H9 (cell line): ENCODE measurements around the gene ADTRP. TPM values are rescaled to one million over a fixed set of nuclear protein-coding genes. Genes with fewer than 3 reads are reported as not detected.

Source experiments
- DNase-seq: peaks from one replicate; pipeline ENCODE4 v3.0.0-alpha.2; 2017
- H2AFZ ChIP-seq: one replicate; pipeline ENCODE4 v1.6.1; 2013; ENCODE audit warnings: mild to moderate bottlenecking, low read length, control low read depth, moderate library complexity
- H2AK5ac ChIP-seq: 2 replicates; pipeline ENCODE4 v1.6.1; 2013; ENCODE audit warnings: low read length, control low read depth, mixed read lengths; ENCODE audit not compliant: insufficient read length
- H2BK120ac ChIP-seq: one replicate; pipeline ENCODE4 v1.6.1; 2013; ENCODE audit warnings: low read depth, mild to moderate bottlenecking, low read length, control low read depth, inconsistent platforms; ENCODE audit not compliant: poor library complexity, severe bottlenecking
- H2BK12ac ChIP-seq: 2 replicates; pipeline ENCODE4 v1.6.1; 2013; ENCODE audit warnings: low read length, control low read depth, mixed read lengths, low read depth; ENCODE audit not compliant: insufficient read length
- H2BK15ac ChIP-seq: 2 replicates; pipeline ENCODE4 v1.6.1; 2013; ENCODE audit warnings: low read depth, low read length, control low read depth
- H2BK20ac ChIP-seq: one replicate; pipeline ENCODE4 v1.6.1; 2013; ENCODE audit warnings: low read depth, mild to moderate bottlenecking, low read length, control low read depth, inconsistent platforms; ENCODE audit not compliant: poor library complexity, severe bottlenecking
- H2BK5ac ChIP-seq: 2 replicates; pipeline ENCODE4 v1.6.1; 2013; ENCODE audit warnings: low read length, control low read depth, mixed read lengths; ENCODE audit not compliant: insufficient read length
- H3K14ac ChIP-seq: 2 replicates; pipeline ENCODE4 v1.6.1; 2013; ENCODE audit warnings: low read length, control low read depth; ENCODE audit not compliant: insufficient read depth
- H3K18ac ChIP-seq: 2 replicates; pipeline ENCODE4 v1.6.1; 2013; ENCODE audit warnings: low read depth, mild to moderate bottlenecking, mixed read lengths, low read length, control low read depth; ENCODE audit not compliant: insufficient read length
- H3K23ac ChIP-seq: 2 replicates; pipeline ENCODE4 v1.6.1; 2013; ENCODE audit warnings: low read length, control low read depth, mixed read lengths, low read depth; ENCODE audit not compliant: insufficient read length
- H3K23me2 ChIP-seq: 2 replicates; pipeline ENCODE4 v1.6.1; 2013; ENCODE audit warnings: low read depth, mild to moderate bottlenecking, mixed read lengths, low read length, control low read depth; ENCODE audit not compliant: insufficient read length, poor library complexity, severe bottlenecking
- H3K27ac ChIP-seq: 2 replicates; pipeline ENCODE4 v1.5.1; 2013; ENCODE audit warnings: low read length, control low read depth, mixed read lengths, low read depth; ENCODE audit not compliant: insufficient read length
- H3K27me3 ChIP-seq: 2 replicates; pipeline ENCODE4 v1.6.1; 2013; ENCODE audit warnings: low read length, control low read depth, inconsistent platforms; ENCODE audit not compliant: insufficient read depth
- H3K4ac ChIP-seq: 2 replicates; pipeline ENCODE4 v1.6.1; 2013; ENCODE audit warnings: low read depth, mild to moderate bottlenecking, control low read depth, inconsistent platforms, low read length, moderate library complexity
- H3K4me1 ChIP-seq: 2 replicates; pipeline ENCODE4 v1.6.1; 2013; ENCODE audit warnings: low read length, control low read depth, inconsistent platforms; ENCODE audit not compliant: insufficient read depth
- H3K4me2 ChIP-seq: 2 replicates; pipeline ENCODE4 v1.6.1; 2013; ENCODE audit warnings: low read length, control low read depth, mixed read lengths; ENCODE audit not compliant: insufficient read length, insufficient read depth
- H3K56ac ChIP-seq: 2 replicates; pipeline ENCODE4 v1.6.1; 2013; ENCODE audit warnings: low read depth, mild to moderate bottlenecking, mixed read lengths, low read length, control low read depth; ENCODE audit not compliant: insufficient read length
- H3K79me1 ChIP-seq: 2 replicates; pipeline ENCODE4 v1.6.1; 2013; ENCODE audit warnings: low read depth, mild to moderate bottlenecking, moderate library complexity, low read length, control low read depth, inconsistent platforms; ENCODE audit not compliant: insufficient read depth, poor library complexity, severe bottlenecking
- H3K79me2 ChIP-seq: 2 replicates; pipeline ENCODE4 v1.6.1; 2013; ENCODE audit warnings: low read length, control low read depth, inconsistent platforms; ENCODE audit not compliant: insufficient read depth
- H3K9ac ChIP-seq: 2 replicates; pipeline ENCODE4 v1.6.1; 2013; ENCODE audit warnings: low read length, control low read depth, mixed read lengths; ENCODE audit not compliant: insufficient read length; ENCODE audit errors: extremely low read depth
- H3K9me3 ChIP-seq: one replicate; pipeline ENCODE4 v1.6.1; 2013; ENCODE audit warnings: low read depth, low read length, inconsistent platforms; ENCODE audit not compliant: control insufficient read depth
- H3T11ph ChIP-seq: one replicate; pipeline ENCODE4 v1.6.1; 2013; ENCODE audit warnings: mild to moderate bottlenecking, low read length, control low read depth, inconsistent platforms
- H4K20me1 ChIP-seq: one replicate; pipeline ENCODE4 v1.6.1; 2013; ENCODE audit not compliant: control insufficient read depth, insufficient read length, insufficient read depth
- H4K5ac ChIP-seq: 2 replicates; pipeline ENCODE4 v1.6.1; 2013; ENCODE audit warnings: low read depth, mild to moderate bottlenecking, mixed read lengths, low read length, control low read depth; ENCODE audit not compliant: insufficient read length
- H4K8ac ChIP-seq: replicated peaks from 2 replicates; pipeline ENCODE4 v1.6.1; 2013; ENCODE audit warnings: low read length, control low read depth, mixed read lengths, low read depth; ENCODE audit not compliant: insufficient read length
- H4K91ac ChIP-seq: 2 replicates; pipeline ENCODE4 v1.6.1; 2013; ENCODE audit warnings: low read depth, mild to moderate bottlenecking, moderate library complexity, mixed read lengths, low read length, control low read depth; ENCODE audit not compliant: insufficient read length
- H3K27ac Mint-ChIP-seq, 3 experiments: 2 replicates in 2 of 3; 3 replicates in 1 of 3; pipeline ENCODE4 v1.8.0; 2020 to 2021; ENCODE audit warnings: mixed read lengths in 3 of 3, mild to moderate bottlenecking in 1 of 3, moderate library complexity in 1 of 3
- H3K27me3 Mint-ChIP-seq: 2 replicates; pipeline ENCODE4 v1.8.0; 2021; ENCODE audit warnings: low read depth, mild to moderate bottlenecking, moderate library complexity, mixed read lengths
- H3K36me3 Mint-ChIP-seq, 3 experiments: 2 replicates in 2 of 3; 3 replicates in 1 of 3; pipeline ENCODE4 v1.8.0; 2020 to 2021; ENCODE audit warnings: low read depth in 3 of 3, mixed read lengths in 3 of 3; ENCODE audit not compliant: insufficient read depth in 1 of 3
- H3K4me1 Mint-ChIP-seq, 2 experiments: 2 replicates each; pipeline ENCODE4 v1.8.0; 2020; ENCODE audit warnings: mixed read lengths in 2 of 2
- H3K4me3 Mint-ChIP-seq, 2 experiments: 2 replicates in 1 of 2; 3 replicates in 1 of 2; pipeline ENCODE4 v1.8.0; 2020 to 2021; ENCODE audit warnings: mild to moderate bottlenecking in 2 of 2, mixed read lengths in 2 of 2, moderate library complexity in 1 of 2
- H3K9me3 Mint-ChIP-seq, 2 experiments: 2 replicates in 1 of 2; 3 replicates in 1 of 2; pipeline ENCODE4 v1.8.0; 2020; ENCODE audit warnings: mild to moderate bottlenecking in 2 of 2, mixed read lengths in 2 of 2, moderate library complexity in 1 of 2
- CTCF ChIP-seq: fragments of 200-600 bp; sonication (generic); conservative IDR thresholded peaks from 3 replicates; pipeline ENCODE4 v1.8.0; 2021; ENCODE audit warnings: antibody characterized with exemption, mild to moderate bottlenecking
- WGBS: extraction: QIAGEN DNeasy Blood & Tissue Kit; methylation state at CpG from one replicate; pipeline ENCODE4 v1.1.7; 2013; ENCODE audit warnings: missing lambda C conversion rate, low lambda C conversion rate, mixed read lengths; ENCODE audit not compliant: insufficient read length; ENCODE audit errors: extremely low coverage; 5-methylcytosine and 5-hydroxymethylcytosine counted together
- total RNA-seq: library from RNA; stranded (reverse); gene quantifications from 2 replicates; pipeline ENCODE4 v1.2.1, GENCODE V29; 2021

The ADTRP gene
- total RNA-seq, 1 experiment from 2014 or later = not detected

GRCh38 chr6:11732036-11732631 is 46.5 kb downstream of the ADTRP start:
- Mint-ChIP-seq H3K4me3 (no peak overlapping the region), H3K9me3 (no peaks in the 10 kb centered on the region), H3K27me3 (peaks cover 3% of the 10 kb centered on the region; the same call in 1 of the 2 replicates), H3K27ac (no peak overlapping the region), H3K4me1 (peaks cover 11 to 13% of the 10 kb centered on the region in 2 experiments), H3K36me3 (no peaks in the 10 kb centered on the region)
- H3K23ac ChIP-seq = no peak overlapping the region
- no peak overlapping the region for H2BK120ac ChIP-seq
- H3K4me1 ChIP-seq = no peaks in the 10 kb centered on the region
- no peak overlapping the region for H2AFZ ChIP-seq
- no peak for TF ChIP-seq CTCF
- no peaks in the 10 kb centered on the region for H3K27me3 ChIP-seq
- H3K4me2 ChIP-seq = no peak overlapping the region
- no peak overlapping the region for H2BK20ac ChIP-seq
- no peak overlapping the region for H3T11ph ChIP-seq
- no peak overlapping the region for H2BK12ac ChIP-seq
- H2BK15ac ChIP-seq = no peak overlapping the region
- DNase-seq = no peak
- H4K91ac ChIP-seq = no peak overlapping the region
- no peak overlapping the region for H3K18ac ChIP-seq
- no peak overlapping the region for H4K5ac ChIP-seq
- no peaks in the 10 kb centered on the region for H3K9me3 ChIP-seq
- WGBS = no CpG with 5 or more reads among the region's 12 CpGs
- H3K23me2 ChIP-seq = no peaks in the 10 kb centered on the region
- H2BK5ac ChIP-seq = no peak overlapping the region
- no peaks in the 10 kb centered on the region for H3K79me1 ChIP-seq
- H3K27ac ChIP-seq = no peak overlapping the region
- H4K8ac ChIP-seq = no peak overlapping the region
- no peak overlapping the region for H3K14ac ChIP-seq
- no peaks in the 10 kb centered on the region for H3K79me2 ChIP-seq
- no peak overlapping the region for H2AK5ac ChIP-seq
- H4K20me1 ChIP-seq = no peaks in the 10 kb centered on the region
- H3K56ac ChIP-seq = no peak overlapping the region
- H3K9ac ChIP-seq = no peak overlapping the region
- no peak overlapping the region for H3K4ac ChIP-seq
